Epithelial cell of proximal tubule (primary cell): ENCODE measurements around the gene LPAR6. TPM values are rescaled to one million over a fixed set of nuclear protein-coding genes. Genes with fewer than 3 reads are reported as not detected.

Source experiments
- DNase-seq: peaks from one replicate; pipeline ENCODE4 v3.0.0-alpha.2; 2011; ENCODE audit warnings: low read depth
- H3K4me3 ChIP-seq: 2 replicates; pipeline ENCODE4 v1.5.1; 2011; ENCODE audit warnings: low read depth, mild to moderate bottlenecking, low read length
- CTCF ChIP-seq: conservative IDR thresholded peaks from 2 replicates; pipeline ENCODE4 v1.5.1; 2012; ENCODE audit warnings: low read depth, mild to moderate bottlenecking, low read length
- total RNA-seq: library from RNA; depleted of rRNA; stranded (reverse); fragments of >200 nt; gene quantifications from 2 replicates; pipeline ENCODE4 v1.2.3, GENCODE V29; 2015

Gene LPAR6
- total RNA-seq, 1 donor from 2014 or later = 2.4 TPM

- DNase-seq = no peak
- no peak overlapping the region for H3K4me3 ChIP-seq
Measured at GRCh38 chr13:48446464-48446863, 33.6 kb upstream of the LPAR6 start.

GRCh38 chr13:48443442-48444208 is 30.7 kb upstream of the LPAR6 start:
- DNase-seq = no peak
- no peak overlapping the region for H3K4me3 ChIP-seq
- TF ChIP-seq CTCF = no peak

More at GRCh38 chr13:48446464-48446863, 33.6 kb upstream of the LPAR6 start:
- no peak for TF ChIP-seq CTCF

GRCh38 chr13:48437371-48437770 is 24.5 kb upstream of the LPAR6 start:
- TF ChIP-seq CTCF = no peak
- DNase-seq = peak; percentile 58
- H3K4me3 ChIP-seq = peak overlapping the region; percentile 9

- no peak for TF ChIP-seq CTCF
- peak overlapping the region; percentile 9 for H3K4me3 ChIP-seq
- no peak for DNase-seq
Measured at GRCh38 chr13:48436661-48437288, 23.9 kb upstream of the LPAR6 start.

- no peak for DNase-seq
- H3K4me3 ChIP-seq = no peak overlapping the region
Measured at GRCh38 chr13:48434200-48434599, 21.3 kb upstream of the LPAR6 start.

GRCh38 chr13:48431987-48432615 is 19.2 kb upstream of the LPAR6 start:
- H3K4me3 ChIP-seq = no peak overlapping the region
- TF ChIP-seq CTCF = no peak
- DNase-seq = no peak

More at GRCh38 chr13:48434200-48434599, 21.3 kb upstream of the LPAR6 start:
- TF ChIP-seq CTCF = no peak
